ENCODE data around the gene CIZ1.
A peak's percentile ranks its signal among the peaks of the same experiment; 100 is the strongest.

Gene CIZ1

DNA sequence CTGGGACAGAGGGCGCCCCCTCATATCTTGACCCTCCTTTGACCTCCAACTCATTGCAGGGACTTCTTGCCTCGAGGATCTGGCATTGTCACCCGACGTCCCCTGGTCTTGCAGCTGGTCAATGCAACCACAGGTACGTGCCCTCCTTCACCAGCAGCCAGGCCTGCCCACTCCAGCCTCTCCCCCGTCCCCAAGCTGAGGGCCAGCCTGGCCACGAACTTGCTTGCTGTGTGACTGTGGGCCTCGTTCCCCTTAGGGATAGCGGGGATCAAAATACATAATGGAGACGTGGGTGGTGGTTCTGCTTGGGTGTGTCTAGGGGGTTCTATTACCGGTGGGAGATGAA lies 26.8 kb upstream of the CIZ1 start:
- TF ChIP-seq, protein P1, sequence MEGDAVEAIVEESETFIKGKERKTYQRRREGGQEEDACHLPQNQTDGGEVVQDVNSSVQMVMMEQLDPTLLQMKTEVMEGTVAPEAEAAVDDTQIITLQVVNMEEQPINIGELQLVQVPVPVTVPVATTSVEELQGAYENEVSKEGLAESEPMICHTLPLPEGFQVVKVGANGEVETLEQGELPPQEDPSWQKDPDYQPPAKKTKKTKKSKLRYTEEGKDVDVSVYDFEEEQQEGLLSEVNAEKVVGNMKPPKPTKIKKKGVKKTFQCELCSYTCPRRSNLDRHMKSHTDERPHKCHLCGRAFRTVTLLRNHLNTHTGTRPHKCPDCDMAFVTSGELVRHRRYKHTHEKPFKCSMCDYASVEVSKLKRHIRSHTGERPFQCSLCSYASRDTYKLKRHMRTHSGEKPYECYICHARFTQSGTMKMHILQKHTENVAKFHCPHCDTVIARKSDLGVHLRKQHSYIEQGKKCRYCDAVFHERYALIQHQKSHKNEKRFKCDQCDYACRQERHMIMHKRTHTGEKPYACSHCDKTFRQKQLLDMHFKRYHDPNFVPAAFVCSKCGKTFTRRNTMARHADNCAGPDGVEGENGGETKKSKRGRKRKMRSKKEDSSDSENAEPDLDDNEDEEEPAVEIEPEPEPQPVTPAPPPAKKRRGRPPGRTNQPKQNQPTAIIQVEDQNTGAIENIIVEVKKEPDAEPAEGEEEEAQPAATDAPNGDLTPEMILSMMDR (IDR thresholded peaks at IDR 0.05; ENCODE audit: borderline replicate concordance, insufficient read depth, low read depth, low read length) = no peak
- H3K4me3 ChIP-seq (ENCODE audit: low read depth, low read length) = peak overlapping the region; percentile 55

DNA sequence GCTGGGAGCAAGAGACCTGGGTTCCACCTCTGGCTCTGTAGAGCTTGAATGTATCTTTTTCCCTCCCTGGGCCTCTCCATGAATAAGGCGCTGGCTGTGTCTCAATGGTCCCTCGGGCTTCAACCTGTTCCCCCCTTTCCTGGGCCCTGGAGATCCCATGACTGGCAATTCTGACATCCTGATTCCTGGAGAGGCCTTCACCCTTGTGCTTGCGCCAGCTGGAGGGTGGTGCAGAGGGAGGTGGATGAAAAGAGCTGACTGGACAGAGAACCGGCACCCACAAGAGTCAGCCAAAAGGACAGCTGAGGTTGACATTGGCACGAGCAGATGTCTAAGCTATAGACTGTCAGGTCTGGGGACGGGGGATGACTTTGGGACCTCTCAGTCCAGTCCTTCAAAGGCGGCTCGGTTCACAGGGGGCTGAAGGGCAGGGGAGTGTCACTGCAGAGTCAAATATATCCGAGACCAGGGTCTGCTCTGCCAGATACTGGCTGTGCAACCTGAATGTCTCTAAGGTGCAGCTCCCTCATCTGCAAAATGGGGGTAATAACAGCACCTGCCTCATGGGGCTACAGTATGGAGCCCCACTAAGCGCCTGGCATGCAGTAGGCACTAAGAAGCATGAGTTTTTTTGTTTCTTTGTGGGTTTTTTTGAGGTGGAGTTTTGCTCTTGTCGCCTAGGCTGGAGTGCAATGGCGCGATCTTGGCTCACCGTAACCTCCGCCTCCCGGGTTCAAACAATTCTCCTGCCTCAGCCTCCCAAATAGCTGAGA lies 25.6 kb upstream of the CIZ1 start:
- no peak overlapping the region for H3K4me3 ChIP-seq (ENCODE audit: low read depth, low read length)
- TF ChIP-seq, protein P1 (IDR thresholded peaks at IDR 0.05; ENCODE audit: borderline replicate concordance, insufficient read depth, low read depth, low read length) = no peak

DNA sequence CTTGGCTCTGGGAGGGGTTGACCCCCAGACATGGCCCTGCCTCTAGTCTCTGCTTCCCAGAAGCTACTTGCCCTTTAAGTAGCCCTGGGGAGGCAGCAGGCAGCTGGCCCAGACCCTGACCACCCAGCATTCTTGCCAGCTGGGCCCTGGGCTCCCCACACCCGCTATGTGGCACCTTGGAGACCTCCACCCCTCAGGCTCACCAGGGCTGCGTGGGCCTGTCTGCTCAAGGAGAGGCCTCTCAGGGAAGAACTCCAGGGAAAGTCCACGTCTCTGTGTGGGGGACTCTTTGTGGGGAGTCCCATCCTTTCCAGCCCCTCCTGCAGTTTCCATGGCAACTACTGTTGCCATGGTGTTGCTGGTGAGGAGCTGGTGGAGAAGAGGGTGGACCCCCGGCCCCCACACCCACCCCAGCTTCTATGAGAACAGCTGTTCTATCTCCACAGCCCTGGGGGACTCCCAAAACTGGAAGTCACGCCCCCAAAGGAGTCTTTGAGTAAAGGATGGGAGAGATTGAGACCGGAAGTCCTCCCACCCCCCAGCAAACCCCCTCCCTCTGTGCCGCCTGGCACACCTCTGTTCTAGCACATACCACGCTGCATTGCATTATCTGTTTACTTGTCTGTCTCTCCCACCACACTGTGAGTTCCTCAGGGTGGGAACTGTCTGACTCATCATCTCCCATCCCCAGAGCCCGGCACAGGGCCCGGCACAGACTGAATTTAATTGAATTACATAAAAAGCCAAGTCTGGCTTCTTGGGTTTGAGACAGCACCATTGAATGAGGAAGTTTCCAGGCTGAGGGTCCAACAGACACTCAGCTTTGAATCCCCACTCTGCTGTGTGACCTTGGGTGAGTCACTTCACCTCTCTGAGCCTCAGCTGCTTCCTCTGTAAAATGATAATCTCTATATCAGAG lies 24.4 kb upstream of the CIZ1 start:
- TF ChIP-seq, protein P1 (IDR thresholded peaks at IDR 0.05; ENCODE audit: borderline replicate concordance, insufficient read depth, low read depth, low read length) = no peak
- H3K4me3 ChIP-seq (ENCODE audit: low read depth, low read length) = no peak overlapping the region

DNA sequence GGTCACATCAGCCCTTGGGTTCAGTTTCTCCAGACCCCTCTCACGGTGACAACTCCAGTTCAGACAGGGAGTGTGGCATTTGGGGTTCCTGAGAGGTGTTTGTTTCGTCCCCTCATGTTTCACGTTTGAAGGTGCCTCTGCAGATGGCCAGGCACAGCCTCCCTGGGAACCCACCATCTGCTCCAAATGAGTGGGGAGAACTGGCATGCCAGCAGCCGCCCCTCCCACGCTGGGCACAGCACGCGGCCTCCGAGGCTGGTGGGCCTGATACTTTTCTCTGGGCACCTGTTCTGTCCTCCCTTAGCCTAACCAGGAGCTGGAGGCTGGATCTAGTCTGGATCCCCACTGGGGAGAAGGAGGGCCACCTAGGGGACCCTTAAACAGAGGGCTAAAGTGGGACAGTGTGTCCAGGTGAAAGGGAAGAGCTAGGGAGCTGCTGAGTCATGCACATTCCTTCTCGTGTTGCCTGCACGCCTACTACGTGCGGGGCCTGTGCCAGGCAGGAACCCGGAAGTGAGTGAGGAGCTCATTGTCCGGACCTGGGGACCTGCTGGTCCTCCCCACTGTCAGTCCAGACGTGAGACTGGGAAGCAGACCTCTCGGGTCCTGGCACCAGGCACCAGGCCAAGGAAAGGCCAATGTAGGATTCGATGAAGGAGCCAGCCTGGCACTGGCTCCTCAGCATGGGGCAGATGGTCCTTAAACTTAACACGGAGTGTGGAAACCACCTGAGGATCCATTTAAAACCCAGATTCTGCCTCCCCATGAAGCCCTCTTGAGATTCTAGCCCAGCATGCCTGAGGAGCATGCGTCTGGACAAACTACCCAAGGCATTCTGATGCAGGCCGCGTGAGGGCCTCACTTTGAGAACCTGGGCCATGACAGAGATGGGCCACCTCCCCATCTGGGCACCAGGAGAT lies 23.5 kb upstream of the CIZ1 start:
- TF ChIP-seq, protein P1 (IDR thresholded peaks at IDR 0.05; ENCODE audit: borderline replicate concordance, insufficient read depth, low read depth, low read length) = no peak
- H3K4me3 ChIP-seq (ENCODE audit: low read depth, low read length) = no peak overlapping the region

DNA sequence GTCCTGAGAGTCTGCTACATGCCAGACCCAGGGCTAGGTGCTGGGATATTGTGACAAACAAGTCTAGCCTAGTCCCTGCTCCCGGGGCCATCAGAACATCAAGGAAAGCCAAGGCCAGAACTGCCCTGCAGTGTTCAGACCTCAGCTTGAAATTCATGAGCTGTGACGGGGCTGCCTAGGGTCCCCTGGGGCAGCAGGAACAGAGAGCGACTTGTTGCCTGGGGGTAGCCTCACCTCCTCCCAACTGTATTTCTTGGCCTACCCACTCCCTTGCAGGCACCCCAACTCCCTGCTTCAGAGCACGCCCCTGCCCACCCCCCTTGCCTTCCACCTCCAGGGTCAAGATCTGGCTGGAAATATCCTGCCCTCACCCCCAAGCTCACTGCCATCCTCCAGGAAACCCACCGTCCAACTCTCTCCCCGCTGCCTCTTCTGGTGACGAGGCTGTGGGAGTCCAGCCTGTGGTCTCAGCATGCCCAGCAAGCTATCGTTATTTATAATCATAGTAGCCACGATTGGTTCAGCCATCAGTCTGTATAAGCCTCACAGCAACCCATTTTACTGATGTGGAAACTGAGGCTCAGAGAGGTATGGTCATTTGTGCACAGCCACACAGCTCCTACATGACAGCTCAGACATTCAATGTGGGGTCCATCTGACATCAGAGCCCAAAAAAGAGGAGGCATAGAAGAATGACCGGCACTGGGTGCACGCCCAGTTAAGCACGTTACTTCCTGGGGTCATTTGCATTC lies 22.6 kb upstream of the CIZ1 start:
- no peak overlapping the region for H3K4me3 ChIP-seq (ENCODE audit: low read depth, low read length)
- TF ChIP-seq, protein P1 (IDR thresholded peaks at IDR 0.05; ENCODE audit: borderline replicate concordance, insufficient read depth, low read depth, low read length) = no peak

DNA sequence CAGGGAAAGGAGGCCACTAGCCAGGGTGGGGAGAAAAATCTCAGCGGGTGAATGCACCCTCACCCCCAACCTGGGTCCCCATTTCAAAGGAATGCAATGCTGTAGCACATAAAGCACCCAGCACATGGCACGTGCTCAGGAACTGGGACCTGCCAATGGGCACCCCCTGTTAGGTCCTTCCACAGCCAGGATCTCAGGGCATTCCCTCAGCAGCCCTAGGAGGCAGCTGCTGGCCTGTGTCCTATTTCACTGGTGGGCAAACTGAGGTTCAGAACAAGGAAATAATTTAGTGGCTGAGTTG lies 20.6 kb upstream of the CIZ1 start:
- no peak overlapping the region for H3K4me3 ChIP-seq (ENCODE audit: low read depth, low read length)
- TF ChIP-seq, protein P1 (IDR thresholded peaks at IDR 0.05; ENCODE audit: borderline replicate concordance, insufficient read depth, low read depth, low read length) = no peak
